A673 (cell line): ENCODE data around the gene ATOH8.

Experiments
- EZH2 ChIP-seq: fragments of 200-600 bp; sonication (generic); IDR thresholded peaks from 2 replicates; pipeline ENCODE4 v1.6.1; 2017; ENCODE audit warnings: borderline replicate concordance, low read depth, mild to moderate bottlenecking, mixed read lengths, antibody characterized with exemption, low read length; ENCODE audit not compliant: poor library complexity, severe bottlenecking
- TF ChIP-seq, protein P1 (sequence below): fragments of 300-800, 200-600 bp; sonication (generic); conservative IDR thresholded peaks from 2 replicates; pipeline ENCODE4 v1.5.1; 2017; ENCODE audit warnings: low read depth, mild to moderate bottlenecking, antibody characterized with exemption, low read length, moderate library complexity, mixed read lengths

GRCh38 chr2:85802354-85803103, 48.7 kb downstream of the ATOH8 start:
- no peak for TF ChIP-seq EZH2
- TF ChIP-seq, protein P1, sequence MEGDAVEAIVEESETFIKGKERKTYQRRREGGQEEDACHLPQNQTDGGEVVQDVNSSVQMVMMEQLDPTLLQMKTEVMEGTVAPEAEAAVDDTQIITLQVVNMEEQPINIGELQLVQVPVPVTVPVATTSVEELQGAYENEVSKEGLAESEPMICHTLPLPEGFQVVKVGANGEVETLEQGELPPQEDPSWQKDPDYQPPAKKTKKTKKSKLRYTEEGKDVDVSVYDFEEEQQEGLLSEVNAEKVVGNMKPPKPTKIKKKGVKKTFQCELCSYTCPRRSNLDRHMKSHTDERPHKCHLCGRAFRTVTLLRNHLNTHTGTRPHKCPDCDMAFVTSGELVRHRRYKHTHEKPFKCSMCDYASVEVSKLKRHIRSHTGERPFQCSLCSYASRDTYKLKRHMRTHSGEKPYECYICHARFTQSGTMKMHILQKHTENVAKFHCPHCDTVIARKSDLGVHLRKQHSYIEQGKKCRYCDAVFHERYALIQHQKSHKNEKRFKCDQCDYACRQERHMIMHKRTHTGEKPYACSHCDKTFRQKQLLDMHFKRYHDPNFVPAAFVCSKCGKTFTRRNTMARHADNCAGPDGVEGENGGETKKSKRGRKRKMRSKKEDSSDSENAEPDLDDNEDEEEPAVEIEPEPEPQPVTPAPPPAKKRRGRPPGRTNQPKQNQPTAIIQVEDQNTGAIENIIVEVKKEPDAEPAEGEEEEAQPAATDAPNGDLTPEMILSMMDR: no peak
